H1 (cell line): Measurements from ENCODE around the gene RPS6KA2. TPM values are rescaled to one million over a fixed set of nuclear protein-coding genes. Genes with fewer than 3 reads are reported as not detected.

Experiments used
- CTCF ChIA-PET: fragments of 300-600 bp; sonication (Branson Sonifier 250); formaldehyde crosslinking; loops from one replicate; lab custom pipeline; 2021; ENCODE audit not compliant: partially characterized antibody; lab: Charles Lee
- POLR2A ChIA-PET: fragments of 300-600 bp; sonication (Branson Sonifier 250); formaldehyde crosslinking; loops from one replicate; lab custom pipeline; 2021; ENCODE audit warnings: inconsistent platforms; ENCODE audit not compliant: partially characterized antibody; lab: Charles Lee
- DNase-seq, 2 experiments: peaks; one replicate each; pipeline versions ENCODE4 v3.0.0 to v3.0.0-alpha.2; 2010 to 2022; ENCODE audit warnings: low spot score in 2 of 2, low read depth in 1 of 2, mixed read lengths in 1 of 2
- FAIRE-seq: peaks from 2 replicates; lab custom pipeline; 2011; peaks lifted over from hg19 to GRCh38; lab: Jason Lieb, UNC
- H2AFZ ChIP-seq: 2 replicates; pipeline ENCODE4 v1.8.1; 2012; ENCODE audit warnings: low read length, inconsistent platforms
- H2AK5ac ChIP-seq: 2 replicates; pipeline ENCODE4 v1.6.1; 2013; ENCODE audit warnings: low read depth, low read length
- H2BK120ac ChIP-seq: replicated peaks from 2 replicates; pipeline ENCODE3; 2013; ENCODE audit warnings: low read depth, low read length, inconsistent platforms
- H2BK12ac ChIP-seq: 2 replicates; pipeline ENCODE4 v1.6.1; 2013; ENCODE audit warnings: low read depth, low read length
- H2BK15ac ChIP-seq: 2 replicates; pipeline ENCODE4 v1.6.1; 2013; ENCODE audit warnings: low read length
- H2BK20ac ChIP-seq: 2 replicates; pipeline ENCODE4 v1.6.1; 2013; ENCODE audit warnings: low read length
- H2BK5ac ChIP-seq: 2 replicates; pipeline ENCODE4 v1.6.1; 2013; ENCODE audit warnings: low read depth, low read length
- H3K14ac ChIP-seq: 2 replicates; pipeline ENCODE4 v1.6.1; 2013; ENCODE audit warnings: inconsistent platforms; ENCODE audit not compliant: insufficient read length
- H3K18ac ChIP-seq: 2 replicates; pipeline ENCODE4 v1.6.1; 2013; ENCODE audit warnings: low read length; ENCODE audit errors: extremely low read depth
- H3K23ac ChIP-seq: 2 replicates; pipeline ENCODE4 v1.6.1; 2013; ENCODE audit warnings: inconsistent platforms; ENCODE audit not compliant: insufficient read length
- H3K23me2 ChIP-seq: 2 replicates; pipeline ENCODE4 v1.6.1; 2013; ENCODE audit warnings: low read depth, low read length
- H3K27ac ChIP-seq: 2 replicates; pipeline ENCODE4 v1.6.1; 2011; ENCODE audit warnings: low read depth, low read length, inconsistent platforms
- H3K27me3 ChIP-seq, 4 experiments: replicated peaks in 1 of 4; 1 replicate in 1 of 4; 2 replicates in 3 of 4; pipeline versions ENCODE4 v1.6.1 to v1.8.1; 2011 to 2013; ENCODE audit warnings: low read length in 3 of 4, mild to moderate bottlenecking in 3 of 4, inconsistent platforms in 2 of 4, mixed read lengths in 2 of 4, moderate library complexity in 1 of 4; ENCODE audit not compliant: control insufficient read depth in 3 of 4, insufficient read depth in 3 of 4; ENCODE audit errors: extremely low read depth in 1 of 4
- H3K36me3 ChIP-seq, 4 experiments: 2 replicates each; pipeline versions ENCODE4 v1.6.1 to v1.8.1; 2011 to 2013; ENCODE audit warnings: mild to moderate bottlenecking in 4 of 4, low read length in 3 of 4, moderate library complexity in 2 of 4, control low read depth in 1 of 4, inconsistent platforms in 1 of 4; ENCODE audit not compliant: insufficient read depth in 4 of 4, control insufficient read depth in 2 of 4
- H3K4ac ChIP-seq: replicated peaks from 2 replicates; pipeline ENCODE3; 2013; ENCODE audit warnings: low read length, low read depth, mixed read lengths, inconsistent platforms; ENCODE audit not compliant: insufficient read length
- H3K4me1 ChIP-seq, 4 experiments: replicated peaks in 1 of 4; 1 replicate in 1 of 4; 2 replicates in 3 of 4; pipeline versions ENCODE4 v1.6.1 to v1.8.1; 2011 to 2013; ENCODE audit warnings: low read length in 3 of 4, inconsistent platforms in 2 of 4, mixed read lengths in 1 of 4; ENCODE audit not compliant: insufficient read depth in 4 of 4, control insufficient read depth in 3 of 4
- H3K4me2 ChIP-seq, 2 experiments: 2 replicates each; pipeline versions ENCODE4 v1.6.1 to v1.8.1; 2011 to 2013; ENCODE audit warnings: low read depth in 2 of 2, low read length in 2 of 2, control low read depth in 1 of 2, inconsistent platforms in 1 of 2, mild to moderate bottlenecking in 1 of 2; ENCODE audit not compliant: insufficient read depth in 1 of 2
- H3K4me3 ChIP-seq, 4 experiments: fragments of 200-600, 300-600 bp in 1 of 4; sonication (generic), shearing (Covaris generic), sonication (Bioruptor Twin) in 1 of 4; 2 replicates each; pipeline versions ENCODE4 v1.5.1 to v1.8.1; 2011 to 2016; ENCODE audit warnings: low read length in 4 of 4, low read depth in 3 of 4, control low read depth in 2 of 4, inconsistent platforms in 2 of 4, mild to moderate bottlenecking in 2 of 4, mixed read lengths in 1 of 4, moderate library complexity in 1 of 4; ENCODE audit not compliant: insufficient read depth in 2 of 4; ENCODE audit errors: extremely low read depth in 1 of 4
- H3K56ac ChIP-seq: replicated peaks from 2 replicates; pipeline ENCODE3; 2013; ENCODE audit warnings: low read depth, mild to moderate bottlenecking, mixed read lengths, low read length, inconsistent platforms; ENCODE audit not compliant: insufficient read length
- H3K79me1 ChIP-seq: 2 replicates; pipeline ENCODE4 v1.6.1; 2013; ENCODE audit warnings: low read depth, low read length, control low read depth
- H3K79me2 ChIP-seq, 2 experiments: 2 replicates each; pipeline versions ENCODE4 v1.6.1 to v1.8.1; 2012 to 2013; ENCODE audit warnings: low read length in 2 of 2, mild to moderate bottlenecking in 2 of 2, inconsistent platforms in 1 of 2; ENCODE audit not compliant: insufficient read depth in 2 of 2, control insufficient read depth in 1 of 2
- H3K9ac ChIP-seq, 4 experiments: replicated peaks in 1 of 4; 1 replicate in 1 of 4; 2 replicates in 3 of 4; pipeline versions ENCODE4 v1.6.1 to v1.8.1; 2011 to 2013; ENCODE audit warnings: low read depth in 3 of 4, low read length in 3 of 4, control low read depth in 2 of 4, mild to moderate bottlenecking in 2 of 4, moderate library complexity in 2 of 4, inconsistent platforms in 1 of 4; ENCODE audit errors: extremely low read depth in 1 of 4
- H3K9me3 ChIP-seq, 2 experiments: 2 replicates each; pipeline versions ENCODE4 v1.6.1 to v1.8.1; 2012 to 2013; ENCODE audit warnings: mild to moderate bottlenecking in 2 of 2, moderate library complexity in 2 of 2, control low read depth in 1 of 2, inconsistent platforms in 1 of 2, low read depth in 1 of 2, low read length in 1 of 2, mixed read lengths in 1 of 2; ENCODE audit not compliant: insufficient read depth in 2 of 2
- H4K20me1 ChIP-seq, 2 experiments: replicated peaks in 1 of 2; 2 replicates each; pipeline versions ENCODE3 to v1.8.1; 2011 to 2013; ENCODE audit warnings: inconsistent platforms in 2 of 2, low read length in 2 of 2, mild to moderate bottlenecking in 1 of 2; ENCODE audit not compliant: insufficient read depth in 2 of 2, control insufficient read depth in 1 of 2
- H4K5ac ChIP-seq: 2 replicates; pipeline ENCODE4 v1.6.1; 2013; ENCODE audit warnings: low read length, low read depth, mixed read lengths, inconsistent platforms; ENCODE audit not compliant: insufficient read length
- H4K8ac ChIP-seq: 2 replicates; pipeline ENCODE4 v1.8.0; 2013; ENCODE audit warnings: mild to moderate bottlenecking, moderate library complexity, low read length, inconsistent platforms; ENCODE audit not compliant: insufficient read depth; ENCODE audit errors: extremely low read depth
- H4K91ac ChIP-seq: replicated peaks from 2 replicates; pipeline ENCODE3; 2013; ENCODE audit warnings: low read length, mixed read lengths, inconsistent platforms; ENCODE audit not compliant: insufficient read length
- CREB1 ChIP-seq: IDR thresholded peaks from 2 replicates; pipeline ENCODE4 v1.6.1; 2012; ENCODE audit warnings: inconsistent platforms
- HDAC6 ChIP-seq: IDR thresholded peaks from one replicate; pipeline ENCODE4 v1.7.1; 2012; ENCODE audit warnings: low read depth, mild to moderate bottlenecking, inconsistent platforms, low read length, moderate library complexity
- KDM4A ChIP-seq: IDR thresholded peaks from one replicate; pipeline ENCODE4 v1.7.1; 2012; ENCODE audit warnings: low read depth, mild to moderate bottlenecking, moderate library complexity, low read length, inconsistent platforms; ENCODE audit not compliant: severe bottlenecking
- MAFK ChIP-seq: IDR thresholded peaks from 2 replicates; pipeline ENCODE4 v1.6.1; 2012; ENCODE audit warnings: low read depth, mild to moderate bottlenecking, improper control_type of control experiment, low read length
- NANOG ChIP-seq: IDR thresholded peaks from 2 replicates; pipeline ENCODE4 v1.6.1; 2011; ENCODE audit warnings: low read length, low read depth, mild to moderate bottlenecking, inconsistent platforms; ENCODE audit not compliant: insufficient read depth, poor library complexity, severe bottlenecking
- WGBS, 2 experiments: shearing (Covaris generic) in 1 of 2; methylation state at CpG; one replicate each; pipeline versions ENCODE4 v1.1.6 to v1.1.7; 2013 to 2015; ENCODE audit warnings: low lambda C conversion rate in 2 of 2, mixed read lengths in 2 of 2, inconsistent platforms in 1 of 2, low coverage in 1 of 2, missing lambda C conversion rate in 1 of 2; ENCODE audit not compliant: insufficient replicate concordance in 2 of 2, insufficient coverage in 1 of 2, insufficient read length in 1 of 2; ENCODE audit errors: extremely low coverage in 1 of 2, missing lambda C conversion rate in 1 of 2; 5-methylcytosine and 5-hydroxymethylcytosine counted together
- polyA plus RNA-seq, 7 experiments: library from polyadenylated mRNA; depleted of rRNA in 3 of 7; stranded (reverse) in 5 of 7; unstranded in 2 of 7; fragments of >200 nt in 5 of 7; fragments of 200-250 nt in 2 of 7; gene quantifications; 1 replicate in 5 of 7; 2 replicates in 1 of 7; 4 replicates in 1 of 7; pipeline versions ENCODE4 v1.2.1 to v1.2.3, GENCODE V29; 2011 to 2013; ENCODE audit warnings: missing spikeins in 2 of 7, mixed read lengths in 2 of 7
- total RNA-seq: library from RNA; stranded (reverse); fragmentation: NEBNext Ultra II Directional; extraction: Animal tissue kit (Norgen Biotek cat#: 25700); gene quantifications from 2 replicates; pipeline ENCODE4 v1.2.1, GENCODE V29; 2021

RPS6KA2 gene
- total and polyA plus RNA-seq, 2 of the 8 experiments (the other 6 are each of a cell fraction or from before 2014, with no cell fraction given): 8.8 to 25.7 TPM

DNA sequence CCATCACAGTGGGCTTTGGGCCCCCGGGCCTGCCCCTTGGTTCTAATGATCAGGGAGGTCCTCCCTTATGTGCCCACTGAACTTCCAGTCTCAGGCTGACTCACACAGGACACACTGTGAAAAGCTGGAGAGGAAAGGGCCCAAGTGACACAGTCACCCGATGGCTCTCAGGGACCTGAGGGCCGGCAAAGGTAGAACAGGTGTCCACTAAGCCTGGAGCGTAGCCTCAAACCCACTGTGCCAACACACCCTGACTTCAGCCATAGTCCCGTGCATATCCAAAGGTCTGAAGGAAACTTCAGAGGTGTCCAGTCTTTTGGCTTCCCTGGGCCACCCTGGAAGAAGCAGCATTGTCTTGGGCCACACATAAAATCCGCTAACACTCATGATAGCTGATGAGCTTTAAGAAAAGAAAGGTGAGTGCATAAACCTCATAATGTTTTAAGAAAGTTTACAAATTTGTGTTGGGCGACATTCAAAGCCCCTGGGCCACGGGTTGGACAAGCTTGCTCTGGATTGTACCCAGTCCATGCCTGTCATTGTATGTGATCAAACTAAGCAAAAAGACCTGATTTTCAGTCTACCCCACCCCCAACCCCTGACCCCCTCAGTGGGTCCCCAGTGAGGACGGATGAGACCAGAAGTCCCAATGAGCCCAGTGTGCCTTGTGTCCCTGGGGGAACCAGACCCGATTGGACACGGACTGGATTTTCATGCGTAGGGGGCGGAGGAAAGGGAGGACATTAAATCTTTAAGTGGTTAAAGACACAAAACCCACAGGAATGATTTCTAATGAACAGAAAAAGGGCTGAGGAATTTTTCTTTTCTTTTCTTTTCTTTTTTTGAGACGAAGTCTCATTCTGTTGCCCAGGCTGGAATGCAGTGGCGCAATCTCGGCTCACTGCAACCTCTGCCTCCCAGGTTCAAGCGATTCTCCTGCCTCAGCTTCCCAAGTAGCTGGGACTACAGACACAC lies 46.7 kb downstream of the RPS6KA2 start:
- peaks cover 3% of the 10 kb centered on the region; the same call in 1 of the 2 replicates for H3K79me1 ChIP-seq
- H2BK120ac ChIP-seq: no peak overlapping the region
- no peak overlapping the region for H4K91ac ChIP-seq
- no peak overlapping the region for H2BK5ac ChIP-seq
- no peak for DNase-seq
- H3K4ac ChIP-seq: no peak overlapping the region
- no peak overlapping the region for H2AK5ac ChIP-seq
- peaks cover 0 to 15% of the 10 kb centered on the region in 2 experiments; a peak in 2 of 4 replicates for H3K79me2 ChIP-seq
- no peak overlapping the region for H3K18ac ChIP-seq
- no peak overlapping the region for H2BK15ac ChIP-seq
- no peaks in the 10 kb centered on the region for H3K27me3 ChIP-seq
- peaks cover 0 to 2% (median 0%) of the 10 kb centered on the region in 4 experiments; a peak in 1 of 8 replicates for H3K36me3 ChIP-seq
- H3K9ac ChIP-seq: no peak overlapping the region
- no peak overlapping the region for H3K56ac ChIP-seq
- no peak overlapping the region for H2AFZ ChIP-seq
- peaks cover 2 to 6% of the 10 kb centered on the region in 2 experiments; a peak in 1 of 4 replicates for H3K9me3 ChIP-seq
- H2BK20ac ChIP-seq: no peak overlapping the region
- H3K23me2 ChIP-seq: no peaks in the 10 kb centered on the region
- 91% methylated on average over 17 of the region's 17 CpGs; no CpG with 5 or more reads in 1 of the 2 experiments for WGBS, 2 experiments
- H2BK12ac ChIP-seq: no peak overlapping the region
- no peak overlapping the region for H4K5ac ChIP-seq
- H4K8ac ChIP-seq: no peak overlapping the region
- peaks cover 0 to 3% (median 0%) of the 10 kb centered on the region in 4 experiments; a peak in 1 of 7 replicates for H3K4me1 ChIP-seq
- H3K4me3 ChIP-seq: no peak overlapping the region
- no peak for FAIRE-seq
- no peak for TF ChIP-seq CREB1
- no peak for TF ChIP-seq KDM4A
- TF ChIP-seq MAFK: no peak
- TF ChIP-seq HDAC6: no peak
- TF ChIP-seq NANOG: no peak
- CTCF ChIA-PET: no interaction called here
- peaks cover 0 to 1% of the 10 kb centered on the region in 2 experiments for H4K20me1 ChIP-seq
- H3K14ac ChIP-seq: no peak overlapping the region
- POLR2A ChIA-PET: interaction anchor here (1.1 to 1.5 kb wide), 2 partner anchors 9 to 46 kb away, joined by 3 to 4 read pairs; no protein-coding TSS in a partner anchor
- no peak overlapping the region for H3K23ac ChIP-seq
- H3K4me2 ChIP-seq: no peak overlapping the region
- H3K27ac ChIP-seq: no peak overlapping the region
